WTC11 (cell line): ENCODE results near the gene ITGB4. TPM values are rescaled to one million over a fixed set of nuclear protein-coding genes. Genes with fewer than 3 reads are reported as not detected.

Experiments used
- ATAC-seq: fragments of 200-7000 bp; cut with Tn5 transposase; 2 replicates; pipeline ENCODE4 v1.10.0; 2021; ENCODE audit warnings: mild to moderate bottlenecking, moderate library complexity
- CTCF ChIA-PET: fragments of 300-600 bp; sonication (Branson Sonifier 250); formaldehyde crosslinking; loops from one replicate; lab custom pipeline; 2021; ENCODE audit warnings: antibody characterized with exemption; lab: Charles Lee
- POLR2A ChIA-PET: fragments of 350-600 bp; sonication (Branson Sonifier 250); formaldehyde crosslinking; loops from one replicate; lab custom pipeline; 2021; ENCODE audit warnings: antibody characterized with exemption; lab: Charles Lee
- DNase-seq: peaks from one replicate; pipeline ENCODE4 v3.0.0; 2021; ENCODE audit warnings: low spot score
- H3K27ac Mint-ChIP-seq: 2 replicates; pipeline ENCODE4 v1.8.0; 2021; ENCODE audit warnings: mixed read lengths
- H3K27me3 Mint-ChIP-seq: 2 replicates; pipeline ENCODE4 v1.8.0; 2021; ENCODE audit warnings: low read depth, mild to moderate bottlenecking, moderate library complexity, mixed read lengths
- H3K36me3 Mint-ChIP-seq: 2 replicates; pipeline ENCODE4 v1.8.0; 2021; ENCODE audit warnings: mixed read lengths
- H3K4me1 Mint-ChIP-seq: 2 replicates; pipeline ENCODE4 v1.8.0; 2022; ENCODE audit warnings: mixed read lengths
- H3K4me3 Mint-ChIP-seq: 2 replicates; pipeline ENCODE4 v1.8.0; 2021; ENCODE audit warnings: mild to moderate bottlenecking, moderate library complexity, mixed read lengths
- H3K9me3 Mint-ChIP-seq: 2 replicates; pipeline ENCODE4 v1.8.0; 2021; ENCODE audit warnings: mixed read lengths
- CDX4 ChIP-seq: fragments of 250-450 bp; sonication (Bioruptor Pico); IDR thresholded peaks from 2 replicates; pipeline ENCODE4 v1.9.0; 2021; ENCODE audit warnings: moderate library complexity, mild to moderate bottlenecking, inconsistent platforms, borderline replicate concordance
- CREB1 ChIP-seq: sonication (generic); formaldehyde crosslinking; IDR thresholded peaks from 2 replicates; pipeline ENCODE4 v1.8.0; 2023; ENCODE audit warnings: mild to moderate bottlenecking, missing genetic modification reagents
- CREM ChIP-seq: sonication (generic); formaldehyde crosslinking; IDR thresholded peaks from 2 replicates; pipeline ENCODE4 v1.8.1; 2022; ENCODE audit warnings: mild to moderate bottlenecking, missing genetic modification reagents, moderate library complexity
- EMX1 ChIP-seq: fragments of 250-450 bp; sonication (Bioruptor Pico); IDR thresholded peaks from 2 replicates; pipeline ENCODE4 v1.8.0; 2021; ENCODE audit warnings: mild to moderate bottlenecking
- ESRRA ChIP-seq: sonication (generic); formaldehyde crosslinking; IDR thresholded peaks from 2 replicates; pipeline ENCODE4 v1.8.1; 2022; ENCODE audit warnings: mild to moderate bottlenecking, missing genetic modification reagents, borderline replicate concordance
- GTF2I ChIP-seq: fragments of 250-450 bp; sonication (Bioruptor Pico); conservative IDR thresholded peaks from 2 replicates; pipeline ENCODE4 v1.4.0; 2021; ENCODE audit warnings: mild to moderate bottlenecking
- IRF2 ChIP-seq: sonication (generic); formaldehyde crosslinking; IDR thresholded peaks from 2 replicates; pipeline ENCODE4 v1.8.0; 2022; ENCODE audit warnings: low read depth, missing genetic modification reagents, borderline replicate concordance
- NFATC4 ChIP-seq: fragments of 250-450 bp; sonication (Bioruptor Pico); IDR thresholded peaks from 2 replicates; pipeline ENCODE4 v1.9.0; 2021; ENCODE audit warnings: mild to moderate bottlenecking
- NR3C1 ChIP-seq: sonication (generic); formaldehyde crosslinking; conservative IDR thresholded peaks from 2 replicates; pipeline ENCODE4 v1.8.1; 2023; ENCODE audit warnings: low read depth, mild to moderate bottlenecking, missing genetic modification reagents
- RELA ChIP-seq: sonication (generic); formaldehyde crosslinking; IDR thresholded peaks from 2 replicates; pipeline ENCODE4 v1.8.1; 2022; ENCODE audit warnings: missing genetic modification reagents, mild to moderate bottlenecking, borderline replicate concordance
- SMAD3 ChIP-seq: sonication (generic); formaldehyde crosslinking; IDR thresholded peaks from 2 replicates; pipeline ENCODE4 v1.8.0; 2022; ENCODE audit warnings: missing genetic modification reagents, mild to moderate bottlenecking, borderline replicate concordance
- TCF7 ChIP-seq: sonication (generic); formaldehyde crosslinking; IDR thresholded peaks from 2 replicates; pipeline ENCODE4 v1.8.0; 2022; ENCODE audit warnings: mild to moderate bottlenecking, low read depth, missing genetic modification reagents, moderate library complexity
- TEAD1 ChIP-seq: sonication (generic); formaldehyde crosslinking; IDR thresholded peaks from 2 replicates; pipeline ENCODE4 v1.8.0; 2022; ENCODE audit warnings: mild to moderate bottlenecking, missing genetic modification reagents
- ZNF121 ChIP-seq: sonication (generic); formaldehyde crosslinking; IDR thresholded peaks from 2 replicates; pipeline ENCODE4 v1.8.0; 2023; ENCODE audit warnings: missing genetic modification reagents
- ZNF263 ChIP-seq: sonication (generic); formaldehyde crosslinking; IDR thresholded peaks from 2 replicates; pipeline ENCODE4 v1.8.1; 2022; ENCODE audit warnings: low read depth, mild to moderate bottlenecking, moderate library complexity, missing genetic modification reagents
- ZNF416 ChIP-seq: fragments of 250-450 bp; sonication (Bioruptor Pico); IDR thresholded peaks from 2 replicates; pipeline ENCODE4 v1.9.0; 2021; ENCODE audit warnings: mild to moderate bottlenecking, inconsistent platforms
- ZNF425 ChIP-seq: fragments of 250-450 bp; sonication (Bioruptor Pico); conservative IDR thresholded peaks from 2 replicates; pipeline ENCODE4 v1.9.0; 2021; ENCODE audit warnings: mild to moderate bottlenecking
- ZNF512 ChIP-seq: sonication (generic); formaldehyde crosslinking; IDR thresholded peaks from 2 replicates; pipeline ENCODE4 v1.8.1; 2022; ENCODE audit warnings: missing genetic modification reagents, borderline replicate concordance
- ZNF532 ChIP-seq: fragments of 250-450 bp; sonication (Bioruptor Pico); IDR thresholded peaks from 2 replicates; pipeline ENCODE4 v1.9.0; 2021; ENCODE audit warnings: mild to moderate bottlenecking, borderline replicate concordance
- total RNA-seq: library from RNA; stranded (reverse); gene quantifications from 3 replicates; pipeline ENCODE4 v1.2.3, GENCODE V29; 2021
- TF ChIP-seq, protein P1 (sequence below): fragments of 250-450 bp; sonication (Bioruptor Pico); IDR thresholded peaks from 2 replicates; pipeline ENCODE4 v1.9.0; 2021; ENCODE audit warnings: mild to moderate bottlenecking

Gene ITGB4
- total RNA-seq, 1 experiment from 2014 or later: 9.5 TPM

- ChIA-PET POLR2A (interaction anchor here (0.6 to 4.0 kb wide), 6 partner anchors 9 to 856 kb away, joined by 3 to 22 read pairs (median 4); partner anchors contain the start of gene GALK1), CTCF (interaction anchor here (0.6 to 7.8 kb wide), 11 partner anchors 9 to 58 kb away, joined by 3 to 72 read pairs (median 5); partner anchors contain the start of gene GALK1)
- no peak for DNase-seq
- no peak for ATAC-seq
- Mint-ChIP-seq H3K4me3 (no peak overlapping the region), H3K36me3 (peaks cover 26% of the 10 kb centered on the region), H3K9me3 (no peaks in the 10 kb centered on the region), H3K27me3 (peaks cover under 1% of the 10 kb centered on the region; the same call in 1 of the 2 replicates), H3K27ac (peak overlapping the region; percentile 76; the same call in 1 of the 2 replicates), H3K4me1 (peaks cover 39% of the 10 kb centered on the region)
- no peak for TF ChIP-seq ESRRA (CRISPR knock-in tag)
- TF ChIP-seq IRF2 (CRISPR knock-in tag): no peak
- TF ChIP-seq TEAD1 (CRISPR knock-in tag): no peak
- TF ChIP-seq SMAD3 (CRISPR knock-in tag): no peak
- no peak for TF ChIP-seq CREB1 (CRISPR knock-in tag)
- no peak for TF ChIP-seq ZNF416 (CRISPR knock-in tag)
- TF ChIP-seq ZNF263 (CRISPR knock-in tag): no peak
- TF ChIP-seq NR3C1 (CRISPR knock-in tag): no peak
- no peak for TF ChIP-seq CDX4 (CRISPR knock-in tag)
- TF ChIP-seq RELA: no peak
- TF ChIP-seq CREM (CRISPR knock-in tag): no peak
- TF ChIP-seq, protein P1, sequence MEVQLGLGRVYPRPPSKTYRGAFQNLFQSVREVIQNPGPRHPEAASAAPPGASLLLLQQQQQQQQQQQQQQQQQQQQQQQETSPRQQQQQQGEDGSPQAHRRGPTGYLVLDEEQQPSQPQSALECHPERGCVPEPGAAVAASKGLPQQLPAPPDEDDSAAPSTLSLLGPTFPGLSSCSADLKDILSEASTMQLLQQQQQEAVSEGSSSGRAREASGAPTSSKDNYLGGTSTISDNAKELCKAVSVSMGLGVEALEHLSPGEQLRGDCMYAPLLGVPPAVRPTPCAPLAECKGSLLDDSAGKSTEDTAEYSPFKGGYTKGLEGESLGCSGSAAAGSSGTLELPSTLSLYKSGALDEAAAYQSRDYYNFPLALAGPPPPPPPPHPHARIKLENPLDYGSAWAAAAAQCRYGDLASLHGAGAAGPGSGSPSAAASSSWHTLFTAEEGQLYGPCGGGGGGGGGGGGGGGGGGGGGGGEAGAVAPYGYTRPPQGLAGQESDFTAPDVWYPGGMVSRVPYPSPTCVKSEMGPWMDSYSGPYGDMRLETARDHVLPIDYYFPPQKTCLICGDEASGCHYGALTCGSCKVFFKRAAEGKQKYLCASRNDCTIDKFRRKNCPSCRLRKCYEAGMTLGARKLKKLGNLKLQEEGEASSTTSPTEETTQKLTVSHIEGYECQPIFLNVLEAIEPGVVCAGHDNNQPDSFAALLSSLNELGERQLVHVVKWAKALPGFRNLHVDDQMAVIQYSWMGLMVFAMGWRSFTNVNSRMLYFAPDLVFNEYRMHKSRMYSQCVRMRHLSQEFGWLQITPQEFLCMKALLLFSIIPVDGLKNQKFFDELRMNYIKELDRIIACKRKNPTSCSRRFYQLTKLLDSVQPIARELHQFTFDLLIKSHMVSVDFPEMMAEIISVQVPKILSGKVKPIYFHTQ (CRISPR knock-in tag): no peak
- no peak for TF ChIP-seq TCF7
These were observed 53.3 kb downstream of the ITGB4 start for GRCh38 chr17:75774471-75774990.

GRCh38 chr17:75774991-75775668, 53.9 kb downstream of the ITGB4 start:
- Mint-ChIP-seq H3K36me3 (peaks cover 28% of the 10 kb centered on the region), H3K27me3 (peaks cover 4% of the 10 kb centered on the region), H3K4me3 (no peak overlapping the region), H3K27ac (peak overlapping the region; percentile 76; the same call in 1 of the 2 replicates), H3K4me1 (peaks cover 42% of the 10 kb centered on the region), H3K9me3 (no peaks in the 10 kb centered on the region)
- ATAC-seq (0 out of 2 replicates have a peak, but pooled peaks have one; percentile 1), DNase-seq (no peak)
- ChIA-PET POLR2A (interaction anchor here (0.6 to 4.0 kb wide), 7 partner anchors 9 to 143 kb away, joined by 3 to 22 read pairs (median 4); partner anchors contain the start of gene GALK1), CTCF (interaction anchor here (1.0 to 7.8 kb wide), 10 partner anchors 8 to 58 kb away, joined by 3 to 72 read pairs (median 4); partner anchors contain the start of gene GALK1)
- TF ChIP-seq GTF2I (CRISPR knock-in tag) (no peak), ZNF532 (peak; percentile 82; the same call in 1 of the 2 replicates), ZNF121 (CRISPR knock-in tag) (peak; percentile 94), EMX1 (CRISPR knock-in tag) (peak; percentile 86), NFATC4 (CRISPR knock-in tag) (peak; percentile 75), CDX4 (CRISPR knock-in tag) (peak; percentile 4; the same call in 1 of the 2 replicates), RELA (no peak), ZNF512 (CRISPR knock-in tag) (no peak), ZNF425 (CRISPR knock-in tag) (peak; percentile 46; the same call in 1 of the 2 replicates)
